Loucy (cell line): Measurements from ENCODE around the gene ULK3.

Source experiments
- EZH2phosphoT487 ChIP-seq: fragments of 200-600 bp; IDR thresholded peaks from 2 replicates; pipeline ENCODE4 v1.6.1; 2018; ENCODE audit warnings: antibody characterized with exemption, mild to moderate bottlenecking, moderate library complexity, borderline replicate concordance
- TF ChIP-seq, protein P1 (sequence below): fragments of 200-600 bp; sonication (generic); conservative IDR thresholded peaks from 2 replicates; pipeline ENCODE4 v1.5.1; 2014; ENCODE audit warnings: mild to moderate bottlenecking, antibody characterized with exemption, low read length

DNA sequence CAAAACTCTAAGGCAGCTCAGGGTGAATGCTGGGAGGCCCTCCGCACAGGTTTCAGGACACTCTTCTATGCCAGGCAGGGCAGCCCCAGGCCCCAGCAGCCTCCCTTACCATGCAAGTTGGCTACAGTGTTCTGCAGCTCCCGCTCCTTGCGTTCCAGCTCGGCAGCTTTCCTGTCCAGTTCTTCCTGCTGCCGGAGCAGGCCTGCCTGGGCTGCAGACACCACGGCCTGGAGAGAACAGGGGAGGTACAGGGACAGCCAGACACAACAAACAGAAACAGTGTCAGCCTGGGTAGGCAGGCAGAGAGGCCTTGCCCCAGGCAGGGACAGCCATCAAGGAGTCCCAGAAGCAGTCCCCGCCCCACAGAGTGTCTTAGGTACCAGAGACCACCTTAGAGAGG is 9.0 kb upstream of the ULK3 start:
- TF ChIP-seq, protein P1, sequence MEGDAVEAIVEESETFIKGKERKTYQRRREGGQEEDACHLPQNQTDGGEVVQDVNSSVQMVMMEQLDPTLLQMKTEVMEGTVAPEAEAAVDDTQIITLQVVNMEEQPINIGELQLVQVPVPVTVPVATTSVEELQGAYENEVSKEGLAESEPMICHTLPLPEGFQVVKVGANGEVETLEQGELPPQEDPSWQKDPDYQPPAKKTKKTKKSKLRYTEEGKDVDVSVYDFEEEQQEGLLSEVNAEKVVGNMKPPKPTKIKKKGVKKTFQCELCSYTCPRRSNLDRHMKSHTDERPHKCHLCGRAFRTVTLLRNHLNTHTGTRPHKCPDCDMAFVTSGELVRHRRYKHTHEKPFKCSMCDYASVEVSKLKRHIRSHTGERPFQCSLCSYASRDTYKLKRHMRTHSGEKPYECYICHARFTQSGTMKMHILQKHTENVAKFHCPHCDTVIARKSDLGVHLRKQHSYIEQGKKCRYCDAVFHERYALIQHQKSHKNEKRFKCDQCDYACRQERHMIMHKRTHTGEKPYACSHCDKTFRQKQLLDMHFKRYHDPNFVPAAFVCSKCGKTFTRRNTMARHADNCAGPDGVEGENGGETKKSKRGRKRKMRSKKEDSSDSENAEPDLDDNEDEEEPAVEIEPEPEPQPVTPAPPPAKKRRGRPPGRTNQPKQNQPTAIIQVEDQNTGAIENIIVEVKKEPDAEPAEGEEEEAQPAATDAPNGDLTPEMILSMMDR: no peak
- TF ChIP-seq EZH2phosphoT487: no peak
